ENCODE data around the gene GRID1. TPM values are rescaled to one million over a fixed set of nuclear protein-coding genes. Genes with fewer than 3 reads are reported as not detected.

Gene GRID1
- total and polyA plus RNA-seq, 10 of the 15 experiments (the other 5 are each of a cell fraction or from before 2014, with no cell fraction given): 0.04 to 0.62 (median 0.08) TPM; not detected in 5

DNA sequence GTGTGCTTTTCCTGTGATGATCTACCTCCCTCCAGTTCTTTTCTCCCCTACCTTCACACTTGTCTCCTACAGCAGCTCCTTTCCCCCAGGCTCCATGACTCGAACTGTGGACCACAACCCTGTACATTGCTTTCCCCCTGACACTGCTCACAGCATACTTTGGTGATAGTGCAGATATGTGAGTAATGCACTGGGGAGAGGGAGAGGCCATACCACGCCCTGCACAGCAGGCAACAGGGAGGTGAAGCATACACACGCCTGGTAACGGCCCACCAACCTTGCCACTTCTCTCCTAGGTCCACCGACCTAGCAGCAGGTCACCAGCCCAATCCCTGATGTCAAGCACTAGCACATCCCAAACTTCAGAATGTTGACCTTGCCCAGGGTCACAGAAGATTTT, 238.2 kb downstream of the GRID1 start:
- no peaks in the 10 kb centered on the region for H3K4me1 ChIP-seq (ENCODE audit: control insufficient read depth, insufficient read depth, low read length)
- no peak for FAIRE-seq
- H3K4me2 ChIP-seq (ENCODE audit: control insufficient read depth, insufficient read depth): no peak overlapping the region
- no peaks in the 10 kb centered on the region; the same call in 2 of the 3 replicates for H3K9me3 ChIP-seq (replicated peaks; ENCODE audit: control insufficient read depth, insufficient read depth, low read length)
- intact Hi-C loops (cut with micrococcal nuclease; ENCODE audit: unreplicated experiment) (no loop called here), in situ Hi-C loops (cut with MboI) (no loop called here)
- POLR2A ChIA-PET: no interaction called here
- CTCF ChIA-PET: no interaction called here
- RAD21 ChIA-PET (ENCODE audit: unreplicated experiment): no interaction called here
- no peak overlapping the region for H2AFZ ChIP-seq (ENCODE audit: control insufficient read depth, low read depth, low read length)
- DNase-seq (ENCODE audit: low read depth, low spot score): no peak
- no peak overlapping the region for H3K27ac ChIP-seq (ENCODE audit: control insufficient read depth, insufficient read depth)
- H4K20me1 ChIP-seq (ENCODE audit: control insufficient read depth, insufficient read depth): no peaks in the 10 kb centered on the region
- no peak for ATAC-seq
- H3K27me3 ChIP-seq (replicated peaks in 1 of 2; ENCODE audit: control insufficient read depth in 2 of 2, insufficient read depth in 2 of 2, low read length in 1 of 2): no peaks in the 10 kb centered on the region; a peak in 2 of 4 replicates
- WGBS (ENCODE audit: insufficient coverage, insufficient replicate concordance, low lambda C conversion rate, missing lambda C conversion rate): 1% methylated on average over 5 of the region's 5 CpGs
- BruUV-seq (replicated peaks): no TSS peak
- no peaks in the 10 kb centered on the region for H3K36me3 ChIP-seq (ENCODE audit: control insufficient read depth in 2 of 2, insufficient read depth in 2 of 2, low read length in 1 of 2)
- TF ChIP-seq LARP7 (IDR thresholded peaks at IDR 0.05) (no peak), PML (IDR thresholded peaks at IDR 0.05; ENCODE audit: low read length) (no peak), SRF (IDR thresholded peaks at IDR 0.05; ENCODE audit: low read depth in 2 of 2, low read length in 2 of 2) (no peak), KLF5 (IDR thresholded peaks at IDR 0.05; ENCODE audit: partially characterized antibody) (no peak), RAD51 (IDR thresholded peaks at IDR 0.05) (no peak), SPI1 (IDR thresholded peaks at IDR 0.05; ENCODE audit: borderline replicate concordance, insufficient read depth, low read depth, low read length) (no peak), EP300 (IDR thresholded peaks at IDR 0.05; ENCODE audit: borderline replicate concordance in 1 of 2, control insufficient read depth in 1 of 2, low read depth in 2 of 2, low read length in 2 of 2) (no peak), RELA (IDR thresholded peaks at IDR 0.05; ENCODE audit: borderline replicate concordance, partially characterized antibody) (no peak), MEF2A (IDR thresholded peaks at IDR 0.05; ENCODE audit: insufficient read depth, low read depth, low read length) (no peak), PKNOX1 (IDR thresholded peaks at IDR 0.05) (no peak), RB1 (IDR thresholded peaks at IDR 0.05; ENCODE audit: borderline replicate concordance) (no peak), PAX5 (IDR thresholded peaks at IDR 0.05; ENCODE audit: borderline replicate concordance, low read depth, low read length) (no peak)
- TF ChIP-seq, protein P1, sequence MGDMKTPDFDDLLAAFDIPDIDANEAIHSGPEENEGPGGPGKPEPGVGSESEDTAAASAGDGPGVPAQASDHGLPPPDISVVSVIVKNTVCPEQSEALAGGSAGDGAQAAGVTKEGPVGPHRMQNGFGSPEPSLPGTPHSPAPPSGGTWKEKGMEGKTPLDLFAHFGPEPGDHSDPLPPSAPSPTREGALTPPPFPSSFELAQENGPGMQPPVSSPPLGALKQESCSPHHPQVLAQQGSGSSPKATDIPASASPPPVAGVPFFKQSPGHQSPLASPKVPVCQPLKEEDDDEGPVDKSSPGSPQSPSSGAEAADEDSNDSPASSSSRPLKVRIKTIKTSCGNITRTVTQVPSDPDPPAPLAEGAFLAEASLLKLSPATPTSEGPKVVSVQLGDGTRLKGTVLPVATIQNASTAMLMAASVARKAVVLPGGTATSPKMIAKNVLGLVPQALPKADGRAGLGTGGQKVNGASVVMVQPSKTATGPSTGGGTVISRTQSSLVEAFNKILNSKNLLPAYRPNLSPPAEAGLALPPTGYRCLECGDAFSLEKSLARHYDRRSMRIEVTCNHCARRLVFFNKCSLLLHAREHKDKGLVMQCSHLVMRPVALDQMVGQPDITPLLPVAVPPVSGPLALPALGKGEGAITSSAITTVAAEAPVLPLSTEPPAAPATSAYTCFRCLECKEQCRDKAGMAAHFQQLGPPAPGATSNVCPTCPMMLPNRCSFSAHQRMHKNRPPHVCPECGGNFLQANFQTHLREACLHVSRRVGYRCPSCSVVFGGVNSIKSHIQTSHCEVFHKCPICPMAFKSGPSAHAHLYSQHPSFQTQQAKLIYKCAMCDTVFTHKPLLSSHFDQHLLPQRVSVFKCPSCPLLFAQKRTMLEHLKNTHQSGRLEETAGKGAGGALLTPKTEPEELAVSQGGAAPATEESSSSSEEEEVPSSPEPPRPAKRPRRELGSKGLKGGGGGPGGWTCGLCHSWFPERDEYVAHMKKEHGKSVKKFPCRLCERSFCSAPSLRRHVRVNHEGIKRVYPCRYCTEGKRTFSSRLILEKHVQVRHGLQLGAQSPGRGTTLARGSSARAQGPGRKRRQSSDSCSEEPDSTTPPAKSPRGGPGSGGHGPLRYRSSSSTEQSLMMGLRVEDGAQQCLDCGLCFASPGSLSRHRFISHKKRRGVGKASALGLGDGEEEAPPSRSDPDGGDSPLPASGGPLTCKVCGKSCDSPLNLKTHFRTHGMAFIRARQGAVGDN (IDR thresholded peaks at IDR 0.05): no peak
- H3K9ac ChIP-seq (ENCODE audit: control insufficient read depth, insufficient read depth, low read length): no peak overlapping the region
- H3K79me2 ChIP-seq (ENCODE audit: control insufficient read depth, insufficient read depth, low read length): no peaks in the 10 kb centered on the region
- SMC1A ChIA-PET (ENCODE audit: uncharacterized antibody, unreplicated experiment): no interaction called here
- no peak overlapping the region for H3K4me3 ChIP-seq
